NK-92 treated with Interleukin-12 subunit alpha and Interleukin-12 subunit beta, amount 100 ng/mL, for 24 hours (cell line): ENCODE measurements around the gene MOV10.

ENCODE experiments used
- DNase-seq: peaks from one replicate; lab custom pipeline; 2025; lab: John Stamatoyannopoulos, UW

Gene MOV10

GRCh38 chr1:112675728-112676381 lies 1.4 kb downstream of the MOV10 start:
- DNase-seq: no peak

GRCh38 chr1:112676543-112676942 lies 2.1 kb downstream of the MOV10 start:
- no peak for DNase-seq

- no peak for DNase-seq
These were observed 3.0 kb downstream of the MOV10 start for GRCh38 chr1:112677501-112677900.

GRCh38 chr1:112678605-112679004 lies 4.1 kb downstream of the MOV10 start:
- no peak for DNase-seq

- no peak for DNase-seq
These were observed 11.5 kb downstream of the MOV10 start for GRCh38 chr1:112685913-112686312.

GRCh38 chr1:112686417-112686816 lies 12.0 kb downstream of the MOV10 start:
- DNase-seq: no peak

- DNase-seq: no peak
These were observed 12.4 kb downstream of the MOV10 start for GRCh38 chr1:112686835-112687234.

GRCh38 chr1:112687361-112687760 lies 12.9 kb downstream of the MOV10 start:
- DNase-seq: no peak

- DNase-seq: no peak
These were observed 13.5 kb downstream of the MOV10 start for GRCh38 chr1:112687785-112688496.

- no peak for DNase-seq
These were observed 14.3 kb downstream of the MOV10 start for GRCh38 chr1:112688781-112689193.

- DNase-seq: no peak
These were observed 14.9 kb downstream of the MOV10 start for GRCh38 chr1:112689196-112689841.

- DNase-seq: no peak
These were observed 15.4 kb downstream of the MOV10 start for GRCh38 chr1:112689842-112690237.

- no peak for DNase-seq
These were observed 18.2 kb downstream of the MOV10 start for GRCh38 chr1:112692681-112693080.

- DNase-seq: no peak
These were observed 19.4 kb downstream of the MOV10 start for GRCh38 chr1:112693821-112694220.

GRCh38 chr1:112694363-112694929 lies 20.0 kb downstream of the MOV10 start:
- DNase-seq: no peak

- DNase-seq: no peak
These were observed 20.8 kb downstream of the MOV10 start for GRCh38 chr1:112695276-112695675.

- DNase-seq: no peak
These were observed 22.3 kb downstream of the MOV10 start for GRCh38 chr1:112696578-112697314.

- DNase-seq: no peak
These were observed 23.3 kb downstream of the MOV10 start for GRCh38 chr1:112697781-112698201.

GRCh38 chr1:112698366-112699310 lies 24.2 kb downstream of the MOV10 start:
- no peak for DNase-seq

GRCh38 chr1:112699425-112700144 lies 25.1 kb downstream of the MOV10 start:
- DNase-seq: no peak
